ENCODE measurements around the gene POLA2.

The POLA2 gene

GRCh38 chr11:65274735-65275682, 13.2 kb downstream of the POLA2 start:
- H3K79me2 ChIP-seq (ENCODE audit: control insufficient read depth, insufficient read depth, low read length, poor library complexity), result no peaks in the 10 kb centered on the region
- no peak overlapping the region for H4K12ac ChIP-seq (ENCODE audit: low read depth, low read length)
- peaks cover 9% of the 10 kb centered on the region for H3K79me1 ChIP-seq (ENCODE audit: low read length)
- no peak overlapping the region for H2AK5ac ChIP-seq (ENCODE audit: low read length)
- no peak overlapping the region for H4K8ac ChIP-seq (ENCODE audit: low read depth, low read length)
- H3K4me2 ChIP-seq (ENCODE audit: low read length), result no peak overlapping the region
- no peak overlapping the region for H4K91ac ChIP-seq (ENCODE audit: low read depth, low read length)
- no peaks in the 10 kb centered on the region for H3K27me3 ChIP-seq (ENCODE audit: insufficient read depth, low read length)
- no peak overlapping the region for H2BK12ac ChIP-seq (ENCODE audit: low read length)
- H3K4ac ChIP-seq (ENCODE audit: low read depth, low read length), result no peak overlapping the region
- H3K36me3 ChIP-seq (ENCODE audit: control insufficient read depth in 1 of 2, insufficient read depth in 2 of 2, low read length in 2 of 2), result peaks cover 14 to 15% of the 10 kb centered on the region in 2 experiments
- H2BK120ac ChIP-seq (ENCODE audit: insufficient read depth, low read length, poor library complexity), result no peak overlapping the region
- peak overlapping the region; percentile 0 for H3K27ac ChIP-seq (ENCODE audit: low read depth, low read length)
- no peak overlapping the region for H3K23ac ChIP-seq (ENCODE audit: low read length)
- no peak overlapping the region for H3K14ac ChIP-seq (ENCODE audit: low read length)
- no peak overlapping the region for H3K18ac ChIP-seq (ENCODE audit: low read length)
- peaks cover 9 to 13% of the 10 kb centered on the region in 2 experiments for H3K4me1 ChIP-seq (ENCODE audit: control insufficient read depth in 1 of 2, insufficient read depth in 2 of 2, low read length in 2 of 2)
- H3K9me3 ChIP-seq (ENCODE audit: insufficient read depth, low read depth, low read length), result no peaks in the 10 kb centered on the region
- no peak overlapping the region for H3K4me3 ChIP-seq (ENCODE audit: low read depth, low read length)
- DNase-seq, result peak; percentile 83 to 96
- no peak overlapping the region for H3K9ac ChIP-seq (ENCODE audit: low read length)
- H2AFZ ChIP-seq (ENCODE audit: insufficient read depth, low read length, poor library complexity), result no peak overlapping the region
- no CpG with 5 or more reads among the region's 6 CpGs for WGBS (ENCODE audit: extremely low coverage, insufficient coverage, insufficient read length)
- no peak overlapping the region for H2BK5ac ChIP-seq (ENCODE audit: low read depth, low read length, poor library complexity)

- Histone ChIP-seq H4K8ac (ENCODE audit: low read depth, low read length) (peak overlapping the region; percentile 45), H3K14ac (ENCODE audit: low read length) (peak overlapping the region; percentile 69), H2AK5ac (ENCODE audit: low read length) (no peak overlapping the region), H2BK120ac (ENCODE audit: insufficient read depth, low read length, poor library complexity) (no peak overlapping the region), H3K79me1 (ENCODE audit: low read length) (peaks cover 9% of the 10 kb centered on the region), H3K36me3 (ENCODE audit: control insufficient read depth in 1 of 2, insufficient read depth in 2 of 2, low read length in 2 of 2) (peaks cover 11 to 14% of the 10 kb centered on the region in 2 experiments), H3K18ac (ENCODE audit: low read length) (no peak overlapping the region), H2BK5ac (ENCODE audit: low read depth, low read length, poor library complexity) (no peak overlapping the region), H3K23ac (ENCODE audit: low read length) (no peak overlapping the region), H3K9me3 (ENCODE audit: insufficient read depth, low read depth, low read length) (no peaks in the 10 kb centered on the region), H2AFZ (ENCODE audit: insufficient read depth, low read length, poor library complexity) (no peak overlapping the region), H4K91ac (ENCODE audit: low read depth, low read length) (peak overlapping the region; percentile 70), H4K12ac (ENCODE audit: low read depth, low read length) (no peak overlapping the region), H2BK12ac (ENCODE audit: low read length) (no peak overlapping the region), H3K4me2 (ENCODE audit: low read length) (no peak overlapping the region), H3K79me2 (ENCODE audit: control insufficient read depth, insufficient read depth, low read length, poor library complexity) (no peaks in the 10 kb centered on the region), H3K4me3 (ENCODE audit: low read depth, low read length) (no peak overlapping the region), H3K27ac (ENCODE audit: low read depth, low read length) (no peak overlapping the region), H3K4ac (ENCODE audit: low read depth, low read length) (no peak overlapping the region), H3K4me1 (ENCODE audit: control insufficient read depth in 1 of 2, insufficient read depth in 2 of 2, low read length in 2 of 2) (peaks cover 14 to 18% of the 10 kb centered on the region in 2 experiments), H3K27me3 (ENCODE audit: insufficient read depth, low read length) (no peaks in the 10 kb centered on the region), H3K9ac (ENCODE audit: low read length) (no peak overlapping the region)
- DNase-seq, result no peak
- no CpG with 5 or more reads among the region's 4 CpGs for WGBS (ENCODE audit: extremely low coverage, insufficient coverage, insufficient read length)
Measured at GRCh38 chr11:65275906-65276305, 14.1 kb downstream of the POLA2 start.

GRCh38 chr11:65277631-65278277, 16.0 kb downstream of the POLA2 start:
- Histone ChIP-seq H3K4ac (ENCODE audit: low read depth, low read length) (no peak overlapping the region), H2AFZ (ENCODE audit: insufficient read depth, low read length, poor library complexity) (no peak overlapping the region), H3K14ac (ENCODE audit: low read length) (no peak overlapping the region), H4K8ac (ENCODE audit: low read depth, low read length) (peak overlapping the region; percentile 47), H3K27ac (ENCODE audit: low read depth, low read length) (peak overlapping the region; percentile 32), H2BK12ac (ENCODE audit: low read length) (no peak overlapping the region), H2AK5ac (ENCODE audit: low read length) (no peak overlapping the region), H4K12ac (ENCODE audit: low read depth, low read length) (no peak overlapping the region), H3K36me3 (ENCODE audit: control insufficient read depth in 1 of 2, insufficient read depth in 2 of 2, low read length in 2 of 2) (peaks cover 18 to 27% of the 10 kb centered on the region in 2 experiments), H3K9me3 (ENCODE audit: insufficient read depth, low read depth, low read length) (no peaks in the 10 kb centered on the region), H3K4me3 (ENCODE audit: low read depth, low read length) (no peak overlapping the region), H3K79me2 (ENCODE audit: control insufficient read depth, insufficient read depth, low read length, poor library complexity) (no peaks in the 10 kb centered on the region), H3K23ac (ENCODE audit: low read length) (no peak overlapping the region), H4K91ac (ENCODE audit: low read depth, low read length) (no peak overlapping the region), H3K79me1 (ENCODE audit: low read length) (peaks cover 11% of the 10 kb centered on the region), H3K4me2 (ENCODE audit: low read length) (no peak overlapping the region), H3K4me1 (ENCODE audit: control insufficient read depth in 1 of 2, insufficient read depth in 2 of 2, low read length in 2 of 2) (peaks cover 16 to 20% of the 10 kb centered on the region in 2 experiments), H3K9ac (ENCODE audit: low read length) (no peak overlapping the region), H2BK120ac (ENCODE audit: insufficient read depth, low read length, poor library complexity) (peak overlapping the region; percentile 27), H3K18ac (ENCODE audit: low read length) (no peak overlapping the region), H2BK5ac (ENCODE audit: low read depth, low read length, poor library complexity) (no peak overlapping the region), H3K27me3 (ENCODE audit: insufficient read depth, low read length) (no peaks in the 10 kb centered on the region)
- DNase-seq, result no peak
- no CpG with 5 or more reads among the region's 5 CpGs for WGBS (ENCODE audit: extremely low coverage, insufficient coverage, insufficient read length)

GRCh38 chr11:65278356-65278755, 16.6 kb downstream of the POLA2 start:
- no CpG with 5 or more reads among the region's 2 CpGs for WGBS (ENCODE audit: extremely low coverage, insufficient coverage, insufficient read length)
- peak overlapping the region; percentile 29 for H3K14ac ChIP-seq (ENCODE audit: low read length)
- no peak overlapping the region for H4K12ac ChIP-seq (ENCODE audit: low read depth, low read length)

More at GRCh38 chr11:65278356-65278755, 16.6 kb downstream of the POLA2 start:
- Histone ChIP-seq H3K4me3 (ENCODE audit: low read depth, low read length) (no peak overlapping the region), H3K36me3 (ENCODE audit: control insufficient read depth in 1 of 2, insufficient read depth in 2 of 2, low read length in 2 of 2) (peaks cover 20 to 29% of the 10 kb centered on the region in 2 experiments), H2AK5ac (ENCODE audit: low read length) (no peak overlapping the region), H3K18ac (ENCODE audit: low read length) (peak overlapping the region; percentile 9), H3K23ac (ENCODE audit: low read length) (no peak overlapping the region), H3K79me2 (ENCODE audit: control insufficient read depth, insufficient read depth, low read length, poor library complexity) (no peaks in the 10 kb centered on the region), H2AFZ (ENCODE audit: insufficient read depth, low read length, poor library complexity) (no peak overlapping the region), H3K4me2 (ENCODE audit: low read length) (peak overlapping the region; percentile 13), H3K79me1 (ENCODE audit: low read length) (peaks cover 11% of the 10 kb centered on the region), H3K9ac (ENCODE audit: low read length) (no peak overlapping the region), H3K4me1 (ENCODE audit: control insufficient read depth in 1 of 2, insufficient read depth in 2 of 2, low read length in 2 of 2) (peaks cover 16 to 20% of the 10 kb centered on the region in 2 experiments), H3K9me3 (ENCODE audit: insufficient read depth, low read depth, low read length) (no peaks in the 10 kb centered on the region), H3K27me3 (ENCODE audit: insufficient read depth, low read length) (no peaks in the 10 kb centered on the region), H4K91ac (ENCODE audit: low read depth, low read length) (peak overlapping the region; percentile 76), H2BK120ac (ENCODE audit: insufficient read depth, low read length, poor library complexity) (peak overlapping the region; percentile 90), H2BK12ac (ENCODE audit: low read length) (peak overlapping the region; percentile 96), H2BK5ac (ENCODE audit: low read depth, low read length, poor library complexity) (peak overlapping the region; percentile 55), H4K8ac (ENCODE audit: low read depth, low read length) (no peak overlapping the region), H3K4ac (ENCODE audit: low read depth, low read length) (no peak overlapping the region), H3K27ac (ENCODE audit: low read depth, low read length) (peak overlapping the region; percentile 60)
- DNase-seq, result no peak
